OCI-LY3 (cell line): ENCODE measurements around the gene JAK2.

Source experiments
- H2AFZ ChIP-seq: fragments of 200-600, 300-600 bp; shearing (Covaris generic); 2 replicates; pipeline ENCODE4 v1.6.0; 2014; ENCODE audit warnings: antibody characterized with exemption, low read depth, low read length
- H3K27ac ChIP-seq: fragments of 200-600, 300-600 bp; sonication (generic); 2 replicates; pipeline ENCODE4 v1.5.1; 2014; ENCODE audit warnings: mild to moderate bottlenecking, low read length, moderate library complexity, mixed read lengths
- H3K27me3 ChIP-seq: fragments of 200-600, 300-600 bp; sonication (generic); 2 replicates; pipeline ENCODE4 v1.6.1; 2014; ENCODE audit warnings: low read depth, low read length, mixed read lengths
- H3K36me3 ChIP-seq: fragments of 200-600, 300-600 bp; sonication (generic); replicated peaks from 2 replicates; pipeline ENCODE3; 2014; ENCODE audit warnings: low read depth, low read length, mixed read lengths
- H3K4me1 ChIP-seq: fragments of 300-600, 200-600 bp; sonication (generic); 2 replicates; pipeline ENCODE4 v1.6.1; 2014; ENCODE audit warnings: low read length, mixed read lengths
- H3K4me2 ChIP-seq: fragments of 200-600, 300-600 bp; sonication (generic); 2 replicates; pipeline ENCODE4 v1.6.1; 2014; ENCODE audit warnings: low read length, mixed read lengths
- H3K4me3 ChIP-seq: fragments of 300-600, 200-600 bp; sonication (generic); 2 replicates; pipeline ENCODE4 v1.5.1; 2014; ENCODE audit warnings: antibody characterized with exemption, mild to moderate bottlenecking, low read length, moderate library complexity
- H3K79me2 ChIP-seq: fragments of 300-600, 200-600 bp; shearing (Covaris generic); 2 replicates; pipeline ENCODE4 v1.6.1; 2014; ENCODE audit warnings: mild to moderate bottlenecking, low read length, mixed read lengths
- H3K9ac ChIP-seq: fragments of 300-600, 200-600 bp; shearing (Covaris generic); 2 replicates; pipeline ENCODE4 v1.6.0; 2014; ENCODE audit warnings: mild to moderate bottlenecking, low read length, moderate library complexity
- H3K9me3 ChIP-seq: fragments of 200-600, 300-600 bp; shearing (Covaris generic); 2 replicates; pipeline ENCODE4 v1.6.1; 2014; ENCODE audit warnings: low read length, mixed read lengths; ENCODE audit not compliant: insufficient read depth
- H4K20me1 ChIP-seq: fragments of 200-600, 300-600 bp; sonication (generic); 2 replicates; pipeline ENCODE4 v1.6.1; 2016; ENCODE audit warnings: low read length, mixed read lengths; ENCODE audit not compliant: insufficient read depth
- EZH2phosphoT487 ChIP-seq: fragments of 200-600 bp; shearing (Covaris generic); IDR thresholded peaks from 2 replicates; pipeline ENCODE4 v1.6.1; 2018; ENCODE audit warnings: antibody characterized with exemption, mixed run types, low read depth
- TF ChIP-seq, protein P1 (sequence below): fragments of 200-600, 300-600 bp; sonication (generic); IDR thresholded peaks from 2 replicates; pipeline ENCODE4 v1.5.1; 2014; ENCODE audit warnings: antibody characterized with exemption, low read length, low read depth

The JAK2 gene

DNA sequence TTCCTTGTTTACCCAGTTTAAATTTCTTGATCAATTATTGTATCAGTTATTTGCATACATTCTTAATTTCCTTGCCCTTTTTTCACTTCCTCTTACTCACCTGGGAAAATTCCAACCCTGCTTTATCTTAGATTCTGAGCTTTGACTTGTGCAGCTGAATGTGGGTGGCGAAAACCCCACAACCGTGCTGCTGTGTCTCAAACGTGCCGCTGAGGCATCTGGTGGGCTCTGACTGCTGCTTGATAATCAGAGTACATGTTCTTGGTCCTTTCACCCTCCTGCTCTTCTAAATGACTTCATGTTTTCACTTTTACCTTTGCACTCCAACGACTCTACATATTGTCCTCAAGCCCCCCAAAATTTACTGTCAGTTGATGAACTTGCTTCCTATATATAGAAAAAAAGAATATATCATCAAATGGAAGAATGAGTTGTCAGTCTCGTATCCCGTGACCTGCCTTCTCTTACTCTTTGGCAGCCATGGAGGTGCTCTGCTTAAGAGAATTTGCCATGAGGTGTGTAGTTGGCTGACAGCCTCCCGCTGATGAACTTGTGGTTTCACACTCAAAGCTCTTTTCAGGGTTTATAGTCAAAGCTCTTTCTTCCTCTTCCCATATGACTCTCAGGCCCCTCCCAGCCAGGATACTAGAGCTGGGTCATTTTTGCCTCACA is 14.0 kb upstream of the JAK2 start:
- Histone ChIP-seq H3K9ac (peak overlapping the region; percentile 67), H3K9me3 (no peaks in the 10 kb centered on the region), H3K27ac (peak overlapping the region; percentile 88), H4K20me1 (no peaks in the 10 kb centered on the region), H3K4me3 (peak overlapping the region; percentile 71), H3K4me2 (peak overlapping the region; percentile 91), H3K36me3 (no peaks in the 10 kb centered on the region), H2AFZ (no peak overlapping the region), H3K79me2 (no peaks in the 10 kb centered on the region), H3K4me1 (peaks cover 47% of the 10 kb centered on the region), H3K27me3 (no peaks in the 10 kb centered on the region)
- TF ChIP-seq, protein P1, sequence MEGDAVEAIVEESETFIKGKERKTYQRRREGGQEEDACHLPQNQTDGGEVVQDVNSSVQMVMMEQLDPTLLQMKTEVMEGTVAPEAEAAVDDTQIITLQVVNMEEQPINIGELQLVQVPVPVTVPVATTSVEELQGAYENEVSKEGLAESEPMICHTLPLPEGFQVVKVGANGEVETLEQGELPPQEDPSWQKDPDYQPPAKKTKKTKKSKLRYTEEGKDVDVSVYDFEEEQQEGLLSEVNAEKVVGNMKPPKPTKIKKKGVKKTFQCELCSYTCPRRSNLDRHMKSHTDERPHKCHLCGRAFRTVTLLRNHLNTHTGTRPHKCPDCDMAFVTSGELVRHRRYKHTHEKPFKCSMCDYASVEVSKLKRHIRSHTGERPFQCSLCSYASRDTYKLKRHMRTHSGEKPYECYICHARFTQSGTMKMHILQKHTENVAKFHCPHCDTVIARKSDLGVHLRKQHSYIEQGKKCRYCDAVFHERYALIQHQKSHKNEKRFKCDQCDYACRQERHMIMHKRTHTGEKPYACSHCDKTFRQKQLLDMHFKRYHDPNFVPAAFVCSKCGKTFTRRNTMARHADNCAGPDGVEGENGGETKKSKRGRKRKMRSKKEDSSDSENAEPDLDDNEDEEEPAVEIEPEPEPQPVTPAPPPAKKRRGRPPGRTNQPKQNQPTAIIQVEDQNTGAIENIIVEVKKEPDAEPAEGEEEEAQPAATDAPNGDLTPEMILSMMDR: no peak
- TF ChIP-seq EZH2phosphoT487: no peak

DNA sequence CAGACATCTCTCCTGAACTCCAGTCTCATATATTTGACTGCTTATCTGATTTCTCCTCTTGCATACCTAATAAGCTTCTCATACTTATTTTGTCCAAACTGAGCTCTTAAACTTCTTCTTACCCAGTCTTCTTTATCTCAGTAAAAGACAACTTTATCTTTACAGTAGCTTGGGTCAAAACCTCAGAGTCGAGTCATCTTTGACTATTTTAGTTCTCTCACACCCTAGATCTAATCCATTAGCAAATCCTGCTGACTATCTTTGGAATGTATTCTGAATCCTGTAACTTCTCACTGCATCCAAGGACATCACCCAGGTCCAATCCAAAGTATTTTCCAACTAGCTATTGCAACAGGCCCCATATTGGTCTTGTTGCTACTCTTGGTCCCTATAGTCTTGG is 11.8 kb upstream of the JAK2 start:
- no peaks in the 10 kb centered on the region for H3K9me3 ChIP-seq
- H4K20me1 ChIP-seq: no peaks in the 10 kb centered on the region
- no peaks in the 10 kb centered on the region for H3K79me2 ChIP-seq
- no peak overlapping the region for H3K27ac ChIP-seq
- TF ChIP-seq, protein P1: no peak
- no peak for TF ChIP-seq EZH2phosphoT487
- no peaks in the 10 kb centered on the region for H3K27me3 ChIP-seq
- H3K4me2 ChIP-seq: no peak overlapping the region
- H3K4me1 ChIP-seq: peaks cover 39% of the 10 kb centered on the region
- H3K9ac ChIP-seq: no peak overlapping the region
- H2AFZ ChIP-seq: no peak overlapping the region
- no peaks in the 10 kb centered on the region for H3K36me3 ChIP-seq
- no peak overlapping the region for H3K4me3 ChIP-seq

DNA sequence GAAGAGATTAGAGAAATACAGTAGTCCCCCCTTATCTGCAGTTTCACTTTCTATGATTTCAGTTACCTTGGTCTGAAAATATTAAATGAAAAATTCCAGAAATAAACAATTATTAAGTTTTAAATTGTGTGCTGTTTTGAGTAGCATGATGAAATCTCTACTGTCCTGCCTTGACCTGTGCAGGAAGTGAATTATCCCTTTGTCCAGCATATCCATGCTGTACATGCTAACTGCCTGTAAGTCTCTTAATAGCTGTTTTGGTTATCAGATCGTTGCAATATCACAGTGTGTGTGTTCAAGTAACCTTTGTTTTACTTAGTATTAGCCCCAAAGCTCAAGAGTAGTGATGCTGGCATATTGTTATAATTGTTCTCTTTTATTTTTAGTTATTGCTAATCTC is 11.2 kb upstream of the JAK2 start:
- Histone ChIP-seq H4K20me1 (no peaks in the 10 kb centered on the region), H3K4me1 (peaks cover 39% of the 10 kb centered on the region), H3K4me2 (no peak overlapping the region), H2AFZ (no peak overlapping the region), H3K27me3 (no peaks in the 10 kb centered on the region), H3K36me3 (no peaks in the 10 kb centered on the region), H3K9me3 (no peaks in the 10 kb centered on the region), H3K79me2 (no peaks in the 10 kb centered on the region), H3K4me3 (no peak overlapping the region), H3K9ac (no peak overlapping the region), H3K27ac (no peak overlapping the region)
- TF ChIP-seq, protein P1: no peak
- TF ChIP-seq EZH2phosphoT487: no peak

DNA sequence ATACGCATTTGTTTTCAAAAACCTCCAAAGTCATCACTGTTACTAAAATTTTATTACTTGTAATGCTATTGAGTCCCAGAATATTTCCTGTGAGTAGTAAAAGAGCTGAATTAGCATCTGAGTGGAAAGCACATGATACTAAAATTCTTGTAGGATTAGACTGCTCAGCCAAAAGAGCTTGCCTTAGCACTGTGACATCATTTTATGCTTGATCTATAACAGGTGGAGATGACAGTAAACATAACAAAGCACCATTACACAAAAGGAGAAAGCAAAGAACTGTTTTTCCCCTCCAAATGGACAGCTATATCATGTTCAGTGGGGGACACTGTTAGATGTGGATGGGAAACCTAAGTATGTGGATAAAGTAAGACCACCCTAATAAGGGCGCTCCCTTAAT is 5.8 kb upstream of the JAK2 start:
- Histone ChIP-seq H4K20me1 (no peaks in the 10 kb centered on the region), H3K4me3 (no peak overlapping the region), H3K4me1 (peaks cover 39% of the 10 kb centered on the region), H3K27ac (no peak overlapping the region), H3K27me3 (no peaks in the 10 kb centered on the region), H3K36me3 (no peaks in the 10 kb centered on the region), H3K4me2 (peak overlapping the region; percentile 49; the same call in 1 of the 2 replicates), H2AFZ (no peak overlapping the region), H3K79me2 (no peaks in the 10 kb centered on the region), H3K9ac (no peak overlapping the region), H3K9me3 (no peaks in the 10 kb centered on the region)
- TF ChIP-seq EZH2phosphoT487: no peak
- TF ChIP-seq, protein P1: no peak
